Measurements from ENCODE around the gene ERAP2. TPM values are rescaled to one million over a fixed set of nuclear protein-coding genes. Genes with fewer than 3 reads are reported as not detected.
A peak's percentile ranks its signal among the peaks of the same experiment; 100 is the strongest.

ERAP2 gene
- total and polyA plus RNA-seq, 7 donors = 0.60 to 44.9 (median 7.7) TPM

DNA sequence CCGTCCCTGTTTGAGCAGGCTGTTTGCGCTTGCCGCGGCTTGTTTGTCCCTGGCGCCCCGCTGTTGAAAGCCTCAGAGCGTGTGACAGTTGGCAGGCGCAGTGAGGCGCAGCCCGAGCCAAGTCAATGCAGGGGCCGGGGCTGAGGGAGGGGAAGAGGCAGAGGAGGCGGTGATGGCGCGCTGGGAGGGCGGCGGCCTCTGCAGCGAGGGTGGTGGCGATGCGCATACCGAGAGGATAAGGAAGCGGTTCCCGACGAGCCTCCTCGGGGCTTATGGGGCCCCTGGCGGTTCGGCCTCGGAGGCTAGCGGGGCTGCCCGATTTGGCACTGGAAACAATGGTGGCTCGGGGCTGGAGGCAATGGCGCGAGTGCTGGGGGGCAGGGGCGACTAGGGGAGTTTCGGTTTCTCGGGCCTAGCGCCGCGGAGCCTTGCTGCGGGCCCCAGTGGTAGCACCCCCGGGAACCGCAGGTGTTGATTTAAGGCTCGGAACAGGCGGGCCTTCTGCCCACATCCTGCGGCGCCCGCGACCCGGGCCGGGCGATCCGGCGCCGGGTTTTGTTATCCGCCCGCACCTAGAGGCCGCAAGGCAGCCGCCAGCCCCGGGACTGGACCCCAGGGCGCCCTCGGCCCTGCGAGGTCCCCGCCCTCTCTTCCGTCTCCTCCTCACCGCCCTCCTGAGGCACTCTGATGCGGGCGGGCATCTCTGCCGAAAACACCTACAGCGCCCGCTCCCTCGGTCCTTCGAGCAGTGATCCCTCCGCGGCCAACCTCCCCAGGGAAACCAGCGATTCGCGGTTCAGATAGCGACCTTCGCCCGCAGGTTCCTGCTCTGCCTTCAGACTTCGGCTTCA, 58.6 kb downstream of the ERAP2 start:
- intact Hi-C loops (cut with DNase I) = loop anchor here (2.0 to 5.0 kb wide), 8 partner anchors 47 to 1994 kb away; partner anchors contain the start of genes CAST, CHD1, ERAP1 and ERAP2
- WGBS, 2 donors = 0% methylated on average over 80 of the region's 80 CpGs
- H3K27me3 ChIP-seq = no peaks in the 10 kb centered on the region
- TF ChIP-seq, protein P1, sequence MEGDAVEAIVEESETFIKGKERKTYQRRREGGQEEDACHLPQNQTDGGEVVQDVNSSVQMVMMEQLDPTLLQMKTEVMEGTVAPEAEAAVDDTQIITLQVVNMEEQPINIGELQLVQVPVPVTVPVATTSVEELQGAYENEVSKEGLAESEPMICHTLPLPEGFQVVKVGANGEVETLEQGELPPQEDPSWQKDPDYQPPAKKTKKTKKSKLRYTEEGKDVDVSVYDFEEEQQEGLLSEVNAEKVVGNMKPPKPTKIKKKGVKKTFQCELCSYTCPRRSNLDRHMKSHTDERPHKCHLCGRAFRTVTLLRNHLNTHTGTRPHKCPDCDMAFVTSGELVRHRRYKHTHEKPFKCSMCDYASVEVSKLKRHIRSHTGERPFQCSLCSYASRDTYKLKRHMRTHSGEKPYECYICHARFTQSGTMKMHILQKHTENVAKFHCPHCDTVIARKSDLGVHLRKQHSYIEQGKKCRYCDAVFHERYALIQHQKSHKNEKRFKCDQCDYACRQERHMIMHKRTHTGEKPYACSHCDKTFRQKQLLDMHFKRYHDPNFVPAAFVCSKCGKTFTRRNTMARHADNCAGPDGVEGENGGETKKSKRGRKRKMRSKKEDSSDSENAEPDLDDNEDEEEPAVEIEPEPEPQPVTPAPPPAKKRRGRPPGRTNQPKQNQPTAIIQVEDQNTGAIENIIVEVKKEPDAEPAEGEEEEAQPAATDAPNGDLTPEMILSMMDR (IDR thresholded peaks at IDR 0.05) = peak in 2 of 4 experiments; percentile 13 to 19
- peak; percentile 32 to 74 (median 57) for TF ChIP-seq POLR2AphosphoS5 (IDR thresholded peaks at IDR 0.05)
- TF ChIP-seq EP300 (IDR thresholded peaks at IDR 0.05) = peak in 2 of 4 donors; percentile 33 to 40
- peak in 1 of 2 donors; percentile 3 for TF ChIP-seq POLR2A (IDR thresholded peaks at IDR 0.05)
- peak overlapping the region; percentile 91 to 99 (median 98) for H3K27ac ChIP-seq
- peak; percentile 95 for DNase-seq
- peak overlapping the region; percentile 93 to 95 (median 94) for H3K4me3 ChIP-seq
- peaks cover 10 to 42% (median 30%) of the 10 kb centered on the region in 4 donors for H3K4me1 ChIP-seq
- no peaks in the 10 kb centered on the region for H3K36me3 ChIP-seq
- no peaks in the 10 kb centered on the region for H3K9me3 ChIP-seq

DNA sequence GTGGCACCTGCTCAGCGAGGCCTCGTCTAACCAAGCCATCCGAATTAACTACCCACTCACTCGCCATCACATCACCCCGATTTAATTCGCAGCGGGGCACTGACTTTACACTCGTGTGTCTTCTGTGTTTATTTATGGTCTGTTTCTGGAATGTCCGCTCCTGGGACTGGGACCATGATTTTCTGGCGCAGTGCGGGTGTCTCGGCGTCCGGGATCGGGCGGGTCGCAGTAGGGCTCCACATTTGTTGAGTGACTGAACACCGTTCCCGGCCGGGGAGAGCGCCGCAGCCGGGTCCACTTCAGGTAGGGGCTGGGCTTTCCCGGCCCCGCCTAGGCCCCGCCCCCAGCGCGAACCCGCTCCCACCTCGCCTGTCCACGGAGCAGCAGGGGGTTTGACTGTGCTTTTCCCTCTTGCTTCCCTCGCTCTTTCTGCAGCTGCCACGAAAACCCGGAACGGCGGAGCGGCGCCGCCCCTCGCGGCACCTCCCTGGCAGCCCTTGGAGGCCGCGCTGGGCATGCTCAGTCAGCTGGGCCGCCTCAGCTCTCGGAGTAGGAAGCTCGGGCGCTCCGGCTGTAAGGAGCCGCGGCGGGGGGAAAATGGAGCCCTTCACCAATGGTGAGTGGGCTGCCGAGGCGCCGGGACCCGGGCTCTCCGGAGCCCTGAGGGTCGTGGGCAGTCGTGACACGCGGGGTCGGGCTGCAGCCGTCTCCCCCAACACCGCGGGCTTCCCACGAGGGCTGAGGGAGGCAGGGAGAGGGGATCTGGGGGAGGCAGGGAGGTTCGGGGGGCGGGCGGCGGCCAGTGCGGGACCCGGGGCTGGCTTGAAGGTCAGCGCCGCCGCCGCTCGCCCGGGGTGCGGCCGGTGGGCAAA, 59.5 kb downstream of the ERAP2 start, which contains the start of gene LNPEP:
TSS of gene LNPEP (plus strand) at position 522 of the 872 bp plus-strand sequence. CDS start at position 598, 76 bp downstream.
- no peaks in the 10 kb centered on the region for H3K36me3 ChIP-seq
- 0 to 1% methylated on average over 79 of the region's 79 CpGs for WGBS, 2 donors
- intact Hi-C loops (cut with DNase I) = loop anchor here (2.0 to 5.0 kb wide), 6 partner anchors 47 to 1993 kb away; partner anchors contain the start of genes CHD1, ERAP1 and ERAP2
- peak within 1 kb of the TSS; percentile 93 to 95 (median 94) for H3K4me3 ChIP-seq
- H3K4me1 ChIP-seq = peaks cover 10 to 42% (median 30%) of the 10 kb centered on the region in 4 donors
- H3K9me3 ChIP-seq = no peaks in the 10 kb centered on the region
- TF ChIP-seq POLR2A (IDR thresholded peaks at IDR 0.05) = peak; percentile 73 to 75
- TF ChIP-seq, protein P1 (IDR thresholded peaks at IDR 0.05) = no peak
- TF ChIP-seq POLR2AphosphoS5 (IDR thresholded peaks at IDR 0.05) = peak; percentile 73 to 94 (median 90)
- TF ChIP-seq EP300 (IDR thresholded peaks at IDR 0.05) = peak in 2 of 4 donors; percentile 35 to 57
- peak within 1 kb of the TSS; percentile 91 to 99 (median 98) for H3K27ac ChIP-seq
- peak; percentile 98 for DNase-seq
- no peaks in the 10 kb centered on the region for H3K27me3 ChIP-seq

DNA sequence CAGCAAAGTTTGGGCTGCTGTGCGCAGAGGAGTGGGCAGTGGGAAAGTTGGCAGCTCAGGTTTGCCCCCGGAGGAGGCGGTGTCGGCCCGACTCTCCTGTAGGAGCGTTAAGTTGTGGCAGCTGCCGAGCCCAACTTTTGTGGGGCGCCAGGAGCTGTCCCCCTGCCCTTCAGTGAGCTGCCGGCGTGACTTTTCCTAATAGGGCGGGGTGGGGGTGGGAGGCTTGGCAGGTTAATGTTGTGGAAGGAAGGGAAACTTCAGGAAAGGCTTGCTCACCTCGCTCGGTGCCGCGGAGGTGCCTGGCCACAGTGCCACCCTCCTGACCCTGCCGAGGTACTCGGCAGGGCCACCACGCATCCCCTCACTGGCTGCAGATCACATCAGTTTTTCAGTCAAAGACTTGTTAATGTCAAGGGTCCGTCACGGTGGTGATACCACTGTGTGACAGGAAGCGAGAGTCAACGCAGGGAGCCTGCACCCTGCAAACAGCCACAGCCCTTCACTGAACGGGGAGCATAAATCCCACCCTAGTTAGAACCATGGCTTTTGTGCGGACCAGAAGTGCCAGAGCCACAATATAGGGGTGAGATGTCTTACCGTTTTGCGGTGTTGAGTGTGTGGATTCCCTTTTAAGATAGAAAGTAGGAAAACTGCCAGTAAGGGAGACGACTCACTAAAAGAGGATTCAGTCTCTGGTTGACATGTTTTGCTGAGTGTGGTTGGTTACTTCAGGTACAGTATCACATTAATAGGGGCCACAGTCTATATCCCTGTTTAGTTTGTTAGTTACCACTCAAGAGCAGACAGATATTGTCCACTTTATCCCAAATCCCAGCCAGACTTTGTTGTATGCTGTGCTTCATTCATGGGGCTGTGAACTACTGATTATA, 60.4 kb downstream of the ERAP2 start:
- no peaks in the 10 kb centered on the region for H3K27me3 ChIP-seq
- H3K27ac ChIP-seq = peak overlapping the region; percentile 91 to 99 (median 98)
- WGBS, 2 donors = 0% methylated on average over 27 of the region's 27 CpGs
- peak; percentile 73 for DNase-seq
- peak overlapping the region; percentile 93 to 95 (median 94) for H3K4me3 ChIP-seq
- H3K9me3 ChIP-seq = no peaks in the 10 kb centered on the region
- H3K36me3 ChIP-seq = no peaks in the 10 kb centered on the region
- peaks cover 10 to 42% (median 30%) of the 10 kb centered on the region in 4 donors for H3K4me1 ChIP-seq
- intact Hi-C loops (cut with DNase I) = loop anchor here (5.0 kb wide), 4 partner anchors 46 to 234 kb away; partner anchors contain the start of gene ERAP2
- no peak for TF ChIP-seq POLR2A (IDR thresholded peaks at IDR 0.05)
- TF ChIP-seq POLR2AphosphoS5 (IDR thresholded peaks at IDR 0.05) = no peak
- no peak for TF ChIP-seq EP300 (IDR thresholded peaks at IDR 0.05)
- TF ChIP-seq, protein P1 (IDR thresholded peaks at IDR 0.05) = no peak

DNA sequence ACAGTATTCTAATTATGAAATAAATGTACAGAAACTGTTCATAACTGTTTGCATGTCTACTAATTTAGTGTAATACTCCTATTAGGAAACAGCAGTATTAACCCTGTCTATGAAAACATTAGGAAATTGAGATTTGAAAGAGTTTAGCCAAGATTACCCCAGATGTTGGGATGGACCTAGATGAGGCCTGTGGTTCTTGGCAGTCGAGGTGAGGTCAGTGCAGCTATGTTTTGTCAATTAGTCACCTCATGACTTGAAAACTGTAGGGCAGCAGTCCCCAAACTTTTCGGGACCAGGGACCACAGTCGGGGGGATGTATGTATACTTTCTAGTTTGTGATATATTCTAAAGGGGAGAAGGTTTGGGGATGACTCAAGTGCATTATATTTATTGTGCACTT, 64.3 kb downstream of the ERAP2 start:
- H3K27me3 ChIP-seq = no peaks in the 10 kb centered on the region
- H3K27ac ChIP-seq = no peak overlapping the region
- intact Hi-C loops (cut with DNase I) = no loop called here
- 88 to 90% methylated on average over 3 of the region's 3 CpGs for WGBS, 2 donors
- TF ChIP-seq POLR2AphosphoS5 (IDR thresholded peaks at IDR 0.05) (no peak), POLR2A (IDR thresholded peaks at IDR 0.05) (no peak), EP300 (IDR thresholded peaks at IDR 0.05) (no peak)
- TF ChIP-seq, protein P1 (IDR thresholded peaks at IDR 0.05) = no peak
- no peak for DNase-seq
- no peak overlapping the region for H3K4me3 ChIP-seq
- H3K4me1 ChIP-seq = peaks cover 6 to 31% (median 17%) of the 10 kb centered on the region in 4 donors
- H3K36me3 ChIP-seq = no peaks in the 10 kb centered on the region
- no peaks in the 10 kb centered on the region for H3K9me3 ChIP-seq

Data from sigmoid colon (tissue), 7 donors.